IMR-90 (cell line): Measurements from ENCODE around the gene ACTR2. TPM values are rescaled to one million over a fixed set of nuclear protein-coding genes. Genes with fewer than 3 reads are reported as not detected.

Source experiments
- ATAC-seq: fragments of 200-7000 bp; cut with Tn5 transposase; 2 replicates; pipeline ENCODE4 v1.9.1; 2020; ENCODE audit warnings: low read depth, mild to moderate bottlenecking, moderate library complexity
- BruUV-seq: library from RNA; stranded (reverse); fragments of 400-500 nt; replicated peaks from 2 replicates; lab custom pipeline; 2021; lab: Mats Ljungman, UMichigan
- CTCF ChIA-PET: fragments of 300-600 bp; formaldehyde crosslinking; extraction: SDS; loops from one replicate; lab custom pipeline; 2021; ENCODE audit warnings: antibody characterized with exemption; lab: Yijun Ruan, JAX
- POLR2A ChIA-PET: fragments of 300-600 bp; sonication (Branson Sonifier 250); formaldehyde crosslinking; loops from one replicate; lab custom pipeline; 2022; ENCODE audit warnings: antibody characterized with exemption; ENCODE audit not compliant: unreplicated experiment; lab: Charles Lee
- DNase-seq: peaks from one replicate; pipeline ENCODE4 v3.0.0; 2013
- H2AFZ ChIP-seq: replicated peaks from 2 replicates; pipeline ENCODE3; 2013; ENCODE audit warnings: low read length, mild to moderate bottlenecking; ENCODE audit not compliant: poor library complexity
- H2AK5ac ChIP-seq: 2 replicates; pipeline ENCODE4 v1.6.1; 2013; ENCODE audit warnings: low read depth, low read length, inconsistent platforms
- H2AK9ac ChIP-seq: replicated peaks from 2 replicates; pipeline ENCODE3; 2013; ENCODE audit warnings: mild to moderate bottlenecking, low read depth, low read length, moderate library complexity; ENCODE audit not compliant: poor library complexity
- H2BK120ac ChIP-seq: 2 replicates; pipeline ENCODE4 v1.6.1; 2013; ENCODE audit warnings: low read depth, low read length, inconsistent platforms
- H2BK15ac ChIP-seq: 3 replicates; pipeline ENCODE4 v1.6.1; 2013; ENCODE audit warnings: low read depth, low read length, inconsistent platforms
- H2BK20ac ChIP-seq: 2 replicates; pipeline ENCODE4 v1.6.1; 2013; ENCODE audit warnings: low read depth, mild to moderate bottlenecking, inconsistent platforms, low read length, moderate library complexity
- H2BK5ac ChIP-seq: 2 replicates; pipeline ENCODE4 v1.6.1; 2013; ENCODE audit warnings: mild to moderate bottlenecking, low read depth, low read length, inconsistent platforms; ENCODE audit not compliant: poor library complexity, severe bottlenecking
- H3K14ac ChIP-seq: replicated peaks from 2 replicates; pipeline ENCODE4 v1.6.1; 2013; ENCODE audit warnings: low read depth, low read length, inconsistent platforms
- H3K18ac ChIP-seq: 2 replicates; pipeline ENCODE4 v1.6.1; 2013; ENCODE audit warnings: low read depth, low read length, control low read depth
- H3K23ac ChIP-seq: 2 replicates; pipeline ENCODE4 v1.6.1; 2013; ENCODE audit warnings: low read depth, low read length, inconsistent platforms
- H3K27ac ChIP-seq: 2 replicates; pipeline ENCODE4 v1.5.1; 2013; ENCODE audit warnings: mild to moderate bottlenecking, control low read depth, low read length; ENCODE audit not compliant: insufficient read depth
- H3K27me3 ChIP-seq: 2 replicates; pipeline ENCODE4 v1.6.1; 2013; ENCODE audit warnings: low read length; ENCODE audit not compliant: control insufficient read depth, insufficient read depth
- H3K36me3 ChIP-seq: 2 replicates; pipeline ENCODE4 v1.6.1; 2013; ENCODE audit warnings: low read length, mixed read lengths; ENCODE audit not compliant: control insufficient read depth, insufficient read depth
- H3K4ac ChIP-seq: 2 replicates; pipeline ENCODE4 v1.6.1; 2013; ENCODE audit warnings: low read depth, low read length, inconsistent platforms
- H3K4me1 ChIP-seq: 2 replicates; pipeline ENCODE4 v1.6.1; 2013; ENCODE audit warnings: low read length, mixed read lengths; ENCODE audit not compliant: control insufficient read depth, insufficient read depth
- H3K4me2 ChIP-seq: 2 replicates; pipeline ENCODE4 v1.6.1; 2013; ENCODE audit warnings: low read depth, mild to moderate bottlenecking, control low read depth, low read length, moderate library complexity
- H3K4me3 ChIP-seq: 2 replicates; pipeline ENCODE4 v1.5.1; 2013; ENCODE audit warnings: low read depth, mild to moderate bottlenecking, control low read depth, low read length, moderate library complexity; ENCODE audit not compliant: insufficient read depth
- H3K56ac ChIP-seq: 2 replicates; pipeline ENCODE4 v1.6.1; 2013; ENCODE audit warnings: low read length, inconsistent platforms; ENCODE audit not compliant: insufficient read depth; ENCODE audit errors: extremely low read depth
- H3K79me1 ChIP-seq, 2 experiments: 2 replicates each; pipeline ENCODE4 v1.6.1; 2013; ENCODE audit warnings: low read length in 2 of 2, inconsistent platforms in 1 of 2, low read depth in 1 of 2
- H3K9ac ChIP-seq: 2 replicates; pipeline ENCODE4 v1.6.1; 2013; ENCODE audit warnings: low read depth, low read length, control low read depth
- H3K9me1 ChIP-seq: 2 replicates; pipeline ENCODE4 v1.6.1; 2013; ENCODE audit warnings: low read length, inconsistent platforms; ENCODE audit not compliant: insufficient read depth
- H3K9me3 ChIP-seq: 2 replicates; pipeline ENCODE4 v1.6.1; 2013; ENCODE audit warnings: low read length; ENCODE audit not compliant: control insufficient read depth, insufficient read depth
- H4K20me1 ChIP-seq: 2 replicates; pipeline ENCODE4 v1.6.1; 2013; ENCODE audit warnings: low read length, inconsistent platforms; ENCODE audit not compliant: insufficient read depth
- H4K5ac ChIP-seq: 2 replicates; pipeline ENCODE4 v1.6.1; 2013; ENCODE audit warnings: mild to moderate bottlenecking, low read depth, low read length, control low read depth
- H4K8ac ChIP-seq, 2 experiments: 2 replicates each; pipeline ENCODE4 v1.6.1; 2013; ENCODE audit warnings: low read depth in 2 of 2, low read length in 2 of 2, control low read depth in 1 of 2, inconsistent platforms in 1 of 2
- H4K91ac ChIP-seq: 2 replicates; pipeline ENCODE4 v1.6.1; 2013; ENCODE audit warnings: low read depth, low read length, inconsistent platforms; ENCODE audit not compliant: insufficient read depth
- BHLHE40 ChIP-seq: fragments of 150-350 bp; IDR thresholded peaks from 2 replicates; pipeline ENCODE4 v1.6.1; 2016; ENCODE audit warnings: mild to moderate bottlenecking, low read depth, low read length
- CEBPB ChIP-seq: IDR thresholded peaks from 2 replicates; pipeline ENCODE4 v1.6.1; 2012; ENCODE audit warnings: low read depth, low read length, improper control_type of control experiment
- CHD1 ChIP-seq: IDR thresholded peaks from 2 replicates; pipeline ENCODE4 v1.6.1; 2012; ENCODE audit warnings: low read depth, low read length, improper control_type of control experiment
- CTCF ChIP-seq: conservative IDR thresholded peaks from 2 replicates; pipeline ENCODE4 v1.5.1; 2012; ENCODE audit warnings: mild to moderate bottlenecking, low read depth, low read length, improper control_type of control experiment
- ELK1 ChIP-seq: fragments of 150-350 bp; IDR thresholded peaks from 2 replicates; pipeline ENCODE4 v1.6.1; 2016; ENCODE audit warnings: low read depth, mild to moderate bottlenecking, low read length, moderate library complexity, borderline replicate concordance
- FOS ChIP-seq: fragments of 150-350 bp; IDR thresholded peaks from 2 replicates; pipeline ENCODE4 v1.6.1; 2016; ENCODE audit warnings: low read depth, low read length
- MAFK ChIP-seq: IDR thresholded peaks from 2 replicates; pipeline ENCODE4 v1.6.1; 2012; ENCODE audit warnings: low read depth, low read length, improper control_type of control experiment
- MAZ ChIP-seq: IDR thresholded peaks from 2 replicates; pipeline ENCODE4 v1.6.1; 2012; ENCODE audit warnings: low read depth, mild to moderate bottlenecking, low read length, improper control_type of control experiment, moderate library complexity, borderline replicate concordance
- MXI1 ChIP-seq: IDR thresholded peaks from 2 replicates; pipeline ENCODE4 v1.6.1; 2012; ENCODE audit warnings: low read depth, mild to moderate bottlenecking, low read length, moderate library complexity, borderline replicate concordance
- NFE2L2 ChIP-seq: fragments of 150-350 bp; IDR thresholded peaks from 2 replicates; pipeline ENCODE4 v1.6.1; 2016; ENCODE audit warnings: low read depth, mild to moderate bottlenecking, low read length
- POLR2A ChIP-seq: IDR thresholded peaks from 2 replicates; pipeline ENCODE4 v1.6.1; 2012; ENCODE audit warnings: mild to moderate bottlenecking, low read depth, low read length
- RAD21 ChIP-seq: IDR thresholded peaks from 2 replicates; pipeline ENCODE4 v1.6.1; 2012; ENCODE audit warnings: low read length, improper control_type of control experiment
- RCOR1 ChIP-seq: IDR thresholded peaks from 2 replicates; pipeline ENCODE4 v1.6.1; 2012; ENCODE audit warnings: mild to moderate bottlenecking, low read length, improper control_type of control experiment; ENCODE audit not compliant: insufficient replicate concordance
- RFX5 ChIP-seq: IDR thresholded peaks from 2 replicates; pipeline ENCODE4 v1.8.0; 2012; ENCODE audit warnings: low read depth, mild to moderate bottlenecking, low read length, moderate library complexity
- SMC3 ChIP-seq: fragments of 150-350 bp; IDR thresholded peaks from 2 replicates; pipeline ENCODE4 v1.6.1; 2016; ENCODE audit warnings: low read depth, mild to moderate bottlenecking, antibody characterized with exemption, low read length, moderate library complexity
- USF2 ChIP-seq: fragments of 150-350 bp; IDR thresholded peaks from 2 replicates; pipeline ENCODE4 v1.6.1; 2017; ENCODE audit warnings: mild to moderate bottlenecking, antibody characterized with exemption, low read length, low read depth
- WGBS, 2 experiments: methylation state at CpG; one replicate each; pipeline versions ENCODE4 v1.1.5 to v1.1.7; 2013; ENCODE audit warnings: missing lambda C conversion rate in 2 of 2; ENCODE audit not compliant: insufficient read length in 1 of 2; ENCODE audit errors: extremely low coverage in 2 of 2; 5-methylcytosine and 5-hydroxymethylcytosine counted together
- dilution Hi-C: fragments of 300-500 bp; cut with HindIII; formaldehyde crosslinking; loops from one replicate; pipeline ENCODE4 v1.14.3; 2018; ENCODE audit warnings: low sequenced_read_pairs; ENCODE audit not compliant: unreplicated experiment
- in situ Hi-C: fragments of 300-500 bp; cut with MboI; formaldehyde crosslinking; loops from 3 replicates; pipeline ENCODE4 v1.14.3; 2019; ENCODE audit warnings: low sequenced_read_pairs, inconsistent platforms, mixed read lengths
- intact Hi-C: fragments of 100-400 bp; cut with micrococcal nuclease; formaldehyde crosslinking; loops from 2 replicates; pipeline ENCODE4 v1.10.0; 2022
- polyA plus RNA-seq, 3 experiments: library from polyadenylated mRNA; depleted of rRNA; stranded (reverse); fragments of >200 nt; gene quantifications; 2 replicates each; pipeline ENCODE4 v1.2.3, GENCODE V29; 2012; ENCODE audit warnings: low replicate concordance in 1 of 3
- total RNA-seq: library from RNA; depleted of rRNA; stranded (reverse); fragments of >200 nt; gene quantifications from 2 replicates; pipeline ENCODE4 v1.2.3, GENCODE V29; 2012

ACTR2 gene
- total and polyA plus RNA-seq, 2 of the 4 experiments (the other 2 are of a cell fraction): 141 to 205 TPM

- intact Hi-C loops: no loop called here
- no peak for ATAC-seq
- ChIA-PET POLR2A (no interaction called here), CTCF (no interaction called here)
- Histone ChIP-seq H3K9ac (no peak overlapping the region), H2BK15ac (no peak overlapping the region), H2AK5ac (no peak overlapping the region), H3K4ac (no peak overlapping the region), H3K9me1 (peaks cover 6% of the 10 kb centered on the region; the same call in 1 of the 2 replicates), H3K27me3 (no peaks in the 10 kb centered on the region), H3K27ac (no peak overlapping the region), H4K8ac (no peak overlapping the region), H2BK5ac (no peak overlapping the region), H3K14ac (no peak overlapping the region), H2BK20ac (no peak overlapping the region), H3K18ac (no peak overlapping the region), H4K5ac (no peak overlapping the region), H3K9me3 (no peaks in the 10 kb centered on the region), H4K20me1 (peaks cover 34% of the 10 kb centered on the region), H2BK120ac (no peak overlapping the region), H4K91ac (no peak overlapping the region), H3K4me3 (no peak overlapping the region), H3K56ac (no peak overlapping the region), H3K4me1 (peaks cover 6% of the 10 kb centered on the region), H3K79me1 (peaks cover 16 to 37% of the 10 kb centered on the region in 2 experiments), H2AFZ (no peak overlapping the region), H2AK9ac (no peak overlapping the region), H3K23ac (no peak overlapping the region), H3K4me2 (no peak overlapping the region), H3K36me3 (peaks cover 29% of the 10 kb centered on the region)
- in situ Hi-C loops: loop anchor here (5.0 kb wide), 2 partner anchors 158 to 278 kb away; no protein-coding TSS in a partner anchor
- no peak for DNase-seq
- TF ChIP-seq MAFK (no peak), RAD21 (no peak), POLR2A (no peak), USF2 (no peak), NFE2L2 (no peak), ELK1 (no peak), BHLHE40 (no peak), CTCF (no peak), CEBPB (no peak), RFX5 (no peak), FOS (no peak), CHD1 (no peak), SMC3 (no peak), RCOR1 (no peak), MAZ (no peak), MXI1 (no peak)
- BruUV-seq: no TSS peak
- dilution Hi-C loops: no loop called here
- no CpG with 5 or more reads among the region's 4 CpGs for WGBS, 2 experiments
These were observed 41.3 kb downstream of the ACTR2 start for GRCh38 chr2:65268957-65269356.
